GM18502 (cell line): ENCODE results near the gene DNAH8.

Source experiments
- ATAC-seq: cut with Tn5 transposase; IDR thresholded peaks from one replicate; pipeline ENCODE4 v1.9.1; 2021; ENCODE audit warnings: mild to moderate bottlenecking; ENCODE audit not compliant: unreplicated experiment, poor library complexity

The DNAH8 gene

DNA sequence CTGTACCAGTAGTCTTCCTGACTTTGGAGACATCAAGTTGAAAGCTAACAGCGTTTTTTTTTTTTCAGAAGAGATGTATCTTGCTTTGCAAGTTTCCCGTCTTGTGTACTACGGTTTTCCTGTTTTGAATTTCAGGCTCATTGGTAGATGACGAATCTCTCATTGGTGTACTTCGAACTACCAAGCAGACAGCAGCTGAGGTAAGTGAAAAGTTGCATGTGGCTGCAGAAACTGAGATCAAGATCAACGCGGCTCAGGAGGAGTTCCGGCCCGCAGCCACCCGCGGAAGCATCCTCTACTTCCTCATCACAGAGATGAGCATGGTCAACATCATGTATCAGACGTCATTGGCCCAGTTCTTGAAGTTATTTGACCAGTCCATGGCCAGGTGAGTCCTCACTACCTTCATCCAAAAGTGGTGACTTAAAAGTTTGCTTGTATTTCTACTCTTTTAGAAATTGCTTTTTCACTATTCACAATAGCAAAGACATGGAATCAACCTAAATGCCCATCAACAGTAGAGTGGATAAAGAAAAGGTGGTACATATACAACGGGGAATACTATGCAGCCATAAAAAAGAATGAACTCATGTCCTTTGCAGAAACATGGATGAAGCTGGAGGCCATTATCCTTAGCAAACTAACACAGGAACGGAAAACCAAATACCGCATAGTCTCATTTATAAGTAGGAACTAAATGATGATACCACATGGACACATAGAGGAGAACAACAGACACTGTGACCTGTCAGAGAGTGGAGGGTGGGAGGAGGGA is 222.9 kb downstream of the DNAH8 start:
- no peak for ATAC-seq

DNA sequence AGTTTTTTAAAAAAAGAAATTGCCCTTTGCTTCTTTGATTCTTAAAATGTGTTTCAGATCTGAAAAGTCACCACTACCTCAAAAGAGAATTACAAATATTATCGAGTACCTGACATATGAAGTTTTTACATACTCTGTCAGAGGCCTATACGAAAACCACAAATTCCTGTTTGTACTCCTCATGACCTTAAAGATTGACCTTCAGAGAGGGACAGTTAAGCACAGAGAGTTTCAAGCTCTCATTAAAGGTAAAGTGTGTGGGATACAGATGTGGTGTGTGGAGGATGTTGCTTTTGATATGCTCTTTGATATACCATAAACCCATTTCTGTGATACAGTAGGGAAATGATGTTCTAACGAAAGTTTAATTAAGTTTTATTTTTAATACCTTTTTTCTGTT is 223.6 kb downstream of the DNAH8 start:
- no peak for ATAC-seq

DNA sequence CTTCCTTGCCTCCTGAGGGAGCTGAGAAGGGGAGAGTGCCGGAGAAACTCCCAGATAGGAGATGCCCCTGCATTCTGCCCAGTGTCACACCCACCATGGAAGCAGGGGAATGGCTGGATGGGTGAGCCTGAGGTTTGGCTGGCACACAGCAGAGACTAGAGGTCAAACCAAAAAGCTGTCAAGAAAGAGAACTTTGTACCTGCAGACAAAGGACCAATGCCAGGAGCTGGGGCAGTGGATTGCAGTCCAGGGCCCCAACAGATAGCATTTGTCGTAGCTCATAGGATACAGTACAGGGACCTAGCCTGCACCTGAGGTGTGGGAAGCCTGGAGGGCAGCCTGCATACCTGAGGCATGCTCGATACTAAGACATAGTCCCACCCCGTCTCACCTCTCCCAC is 227.3 kb downstream of the DNAH8 start:
- no peak for ATAC-seq

DNA sequence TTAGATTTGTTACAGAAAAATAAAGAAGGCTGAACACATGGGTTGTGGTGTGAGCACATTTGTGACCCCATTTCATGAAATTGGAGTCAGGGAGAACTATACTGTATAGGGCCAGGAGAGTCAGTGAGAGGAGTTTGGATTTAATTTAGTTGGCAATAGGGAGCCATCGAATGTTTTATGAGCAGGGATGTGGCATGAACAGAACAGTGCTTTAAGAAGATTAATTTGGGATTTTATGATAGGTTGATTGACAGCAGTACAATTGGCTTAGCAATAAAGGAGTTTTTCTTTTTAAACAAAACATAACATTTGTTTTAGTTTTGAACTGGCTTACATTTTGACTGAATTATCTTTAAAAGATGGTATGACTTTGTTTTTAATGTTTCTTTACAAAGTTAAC is 227.9 kb downstream of the DNAH8 start:
- ATAC-seq, result no peak

DNA sequence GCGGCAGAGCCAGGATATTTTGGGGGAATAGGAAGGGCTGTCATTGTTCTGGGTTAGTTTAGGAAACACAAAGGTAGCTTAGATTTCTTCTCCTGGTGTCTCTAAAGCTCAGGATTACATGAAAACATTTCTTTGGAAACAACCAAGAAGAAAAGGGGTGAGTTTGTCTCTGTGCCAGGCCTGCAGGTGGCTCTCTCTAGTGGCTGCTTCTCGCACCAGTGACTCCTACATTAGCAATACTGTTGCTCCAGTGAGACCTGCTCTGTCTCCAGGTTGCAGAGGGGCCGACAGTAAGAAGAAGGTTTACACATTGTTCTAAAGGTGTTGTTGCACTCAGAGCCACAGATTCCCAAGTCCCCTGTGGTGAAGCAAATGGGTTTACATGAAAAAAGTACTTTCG is 228.9 kb downstream of the DNAH8 start:
- ATAC-seq, result no peak

DNA sequence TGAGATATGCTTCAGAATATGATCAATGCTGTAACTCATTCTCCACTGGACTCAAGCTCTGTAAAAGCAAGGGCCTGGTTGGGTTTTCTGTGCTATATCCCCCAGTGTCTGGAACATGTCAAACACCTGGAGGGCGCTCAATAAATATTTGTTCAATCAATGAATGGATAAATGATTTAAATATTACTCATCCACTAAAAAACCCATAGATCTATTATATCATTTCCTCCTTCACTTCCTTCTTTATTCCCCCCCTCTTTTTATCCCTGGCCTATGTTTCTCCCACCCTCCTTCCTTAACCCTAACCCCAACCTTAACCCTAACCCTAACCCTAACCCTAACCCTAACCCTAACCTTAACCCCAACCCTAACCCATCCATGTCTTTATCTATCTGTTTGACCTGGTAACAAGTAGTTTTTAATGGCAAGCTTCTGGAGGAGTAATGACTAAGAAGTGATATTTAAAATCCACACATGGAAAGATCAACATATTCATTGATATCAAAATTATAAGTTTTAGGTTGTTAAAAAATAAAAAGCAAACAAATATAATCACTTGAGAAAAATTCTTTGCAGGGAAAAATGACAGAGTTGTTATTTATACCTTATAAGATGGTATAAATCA is 229.7 kb downstream of the DNAH8 start:
- no peak for ATAC-seq

DNA sequence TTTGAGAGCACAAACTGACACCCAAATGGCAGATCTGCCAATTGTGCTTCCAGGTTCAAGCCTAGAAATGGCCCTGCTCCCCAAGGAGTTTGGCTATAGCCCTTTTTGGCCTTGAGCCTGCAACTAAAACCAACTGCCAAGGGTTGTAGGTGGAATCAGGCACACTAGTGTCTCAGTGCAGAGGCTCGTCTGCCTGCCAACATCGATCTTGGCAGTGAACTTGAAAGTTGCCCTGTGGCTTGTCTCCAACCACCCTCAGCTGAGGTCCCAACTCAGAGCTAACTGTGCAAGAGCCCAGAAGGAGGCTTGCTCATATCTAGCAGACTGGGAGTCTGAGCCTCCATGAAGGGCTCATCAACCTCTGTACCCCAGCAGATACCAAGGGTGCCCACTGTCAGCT is 240.8 kb downstream of the DNAH8 start:
- no peak for ATAC-seq

DNA sequence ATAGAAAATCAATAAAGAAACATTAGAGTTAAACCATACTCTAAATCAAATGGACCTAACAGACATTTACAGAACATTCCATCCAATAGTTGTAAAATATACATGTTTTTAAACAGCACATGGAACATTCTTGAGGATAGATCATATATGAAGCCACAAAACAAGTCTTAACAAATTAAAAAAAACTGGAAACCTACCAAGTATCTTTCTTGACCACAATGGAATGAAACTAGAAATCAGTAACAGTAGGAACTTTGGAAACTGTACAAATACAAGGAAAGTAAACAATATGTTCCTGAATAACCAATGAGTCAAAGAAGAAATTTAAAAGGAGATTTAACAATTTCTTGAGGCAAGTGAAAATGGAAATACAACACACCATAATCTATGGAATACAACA is 242.3 kb downstream of the DNAH8 start:
- no peak for ATAC-seq

DNA sequence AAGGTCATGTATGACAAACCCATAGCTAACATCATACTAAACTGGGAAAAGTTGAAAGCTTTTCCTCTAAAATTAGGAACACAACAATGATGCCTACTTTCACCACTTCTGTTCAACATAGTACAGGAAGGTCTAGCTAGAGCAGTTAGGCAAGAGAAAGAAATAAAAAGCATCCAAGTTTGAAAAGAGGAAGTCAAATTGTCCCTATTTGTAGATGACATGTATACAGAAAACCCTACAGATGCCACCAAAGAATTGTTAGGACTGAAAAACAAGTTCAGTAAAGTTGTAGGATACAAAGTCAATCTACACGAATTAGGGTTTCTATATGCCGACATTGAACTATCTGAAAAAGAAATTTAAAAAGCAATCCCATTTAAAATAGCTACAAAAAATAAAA is 244.0 kb downstream of the DNAH8 start:
- ATAC-seq, result no peak

DNA sequence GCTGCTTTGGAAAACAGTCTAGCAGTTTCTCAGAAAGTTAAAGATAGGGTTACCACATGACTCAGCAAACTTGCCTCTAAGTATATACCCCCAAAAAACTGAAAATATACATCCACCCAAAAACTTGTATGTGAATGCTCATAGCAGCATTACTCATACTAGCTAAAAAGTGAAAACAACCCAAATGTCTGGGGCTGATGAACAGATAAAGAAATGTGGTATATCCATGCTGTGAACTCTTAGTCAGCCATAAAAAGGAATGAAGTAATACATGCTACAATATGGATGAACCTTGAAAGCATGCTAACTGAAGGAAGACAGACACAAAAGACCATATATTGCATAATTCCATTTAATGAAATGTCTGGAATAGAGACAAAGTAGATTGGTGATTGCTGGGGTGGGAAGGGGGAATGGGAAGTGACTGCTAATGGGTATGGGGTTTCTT is 253.6 kb downstream of the DNAH8 start:
- no peak for ATAC-seq

DNA sequence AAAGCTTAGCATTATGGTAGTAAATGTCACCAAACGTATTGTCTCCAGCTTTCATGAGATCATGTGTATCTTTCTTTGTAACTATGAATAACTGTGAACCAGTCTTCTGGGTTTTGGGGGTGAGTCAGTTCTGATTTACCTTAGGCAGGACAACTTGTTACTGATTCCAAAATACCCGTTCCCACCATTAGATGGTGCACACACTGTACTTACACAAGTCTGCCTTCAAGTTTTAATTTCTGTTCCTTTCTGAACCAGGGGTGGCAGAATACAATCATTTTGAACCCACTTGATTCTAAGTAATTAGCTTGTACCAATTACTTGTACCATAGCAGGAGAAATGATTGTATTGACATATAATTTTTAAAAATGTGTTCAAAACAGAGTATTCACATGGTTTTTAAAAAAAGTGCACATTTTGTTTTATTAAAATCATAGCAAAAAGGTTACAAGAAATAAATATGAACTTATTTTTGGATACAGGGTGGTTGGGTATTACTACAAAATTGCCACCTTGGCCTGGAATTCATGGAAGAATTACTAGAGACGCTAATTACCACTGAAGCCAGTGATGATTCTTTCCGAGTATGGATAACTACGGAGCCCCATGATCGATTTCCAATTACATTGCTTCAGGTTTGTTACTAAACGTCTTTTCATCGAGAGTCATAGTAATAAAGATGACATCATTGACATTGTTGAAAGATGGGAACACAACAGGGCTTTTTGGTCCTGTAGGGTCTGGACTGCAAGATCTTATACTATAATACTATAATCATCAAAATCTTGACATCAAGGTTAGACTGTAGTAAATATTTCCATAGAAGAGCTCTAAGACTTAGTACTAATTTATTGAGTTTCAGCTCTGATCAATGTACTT is 258.3 kb downstream of the DNAH8 start:
- no peak for ATAC-seq

DNA sequence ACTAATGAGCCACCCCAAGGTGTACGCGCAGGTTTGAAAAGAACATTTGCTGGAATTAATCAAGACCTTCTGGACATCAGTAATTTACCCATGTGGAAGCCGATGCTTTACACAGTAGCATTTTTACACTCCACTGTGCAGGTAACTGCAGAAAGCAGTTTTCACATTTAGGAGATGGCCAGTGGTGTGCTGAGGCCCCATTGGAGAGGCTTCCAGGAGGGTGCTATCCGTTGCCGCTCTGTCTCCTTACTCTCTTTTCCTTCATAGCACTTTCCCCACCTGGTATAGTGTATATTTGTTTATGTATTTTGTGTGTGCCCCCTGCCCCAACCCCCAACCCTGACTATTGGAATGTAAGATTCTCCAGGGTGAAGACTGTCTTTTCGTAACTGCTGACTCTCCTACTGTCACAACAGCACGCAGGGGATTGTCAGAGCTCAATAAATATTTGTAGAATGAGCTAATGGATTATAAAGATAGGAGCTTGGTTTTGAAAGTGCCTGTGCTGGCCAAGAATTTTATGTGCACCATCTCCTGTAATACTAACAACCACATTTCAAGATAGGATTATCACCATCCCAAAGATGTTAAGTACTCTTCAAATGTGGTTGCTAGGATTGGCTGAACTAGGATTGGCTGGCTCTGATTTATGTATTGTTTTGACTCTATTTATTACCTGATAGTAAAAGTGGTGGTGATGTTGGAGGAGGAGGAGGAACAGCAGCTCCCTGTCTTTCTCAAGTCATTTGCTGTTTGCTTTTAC is 259.5 kb downstream of the DNAH8 start:
- ATAC-seq, result no peak

DNA sequence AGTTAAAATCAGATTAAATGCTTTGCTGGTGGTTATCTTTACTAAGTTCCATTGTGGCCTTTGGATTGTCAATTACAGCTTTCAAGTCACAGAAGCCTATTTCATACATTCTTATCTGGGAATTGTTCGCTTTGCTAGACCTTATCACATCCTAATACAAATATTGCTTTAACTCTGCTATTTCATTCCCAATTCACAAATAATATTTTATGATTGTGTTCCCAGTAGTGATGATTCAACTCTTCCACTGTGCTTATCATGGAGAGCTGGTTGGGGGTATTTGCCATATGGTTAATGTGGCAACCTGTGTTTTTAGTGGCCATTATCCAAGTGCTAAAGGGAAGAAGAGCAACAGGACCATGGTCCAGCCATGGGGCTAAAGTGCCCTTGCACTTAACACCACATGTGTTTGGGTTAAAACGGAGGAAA is 260.5 kb downstream of the DNAH8 start:
- no peak for ATAC-seq

DNA sequence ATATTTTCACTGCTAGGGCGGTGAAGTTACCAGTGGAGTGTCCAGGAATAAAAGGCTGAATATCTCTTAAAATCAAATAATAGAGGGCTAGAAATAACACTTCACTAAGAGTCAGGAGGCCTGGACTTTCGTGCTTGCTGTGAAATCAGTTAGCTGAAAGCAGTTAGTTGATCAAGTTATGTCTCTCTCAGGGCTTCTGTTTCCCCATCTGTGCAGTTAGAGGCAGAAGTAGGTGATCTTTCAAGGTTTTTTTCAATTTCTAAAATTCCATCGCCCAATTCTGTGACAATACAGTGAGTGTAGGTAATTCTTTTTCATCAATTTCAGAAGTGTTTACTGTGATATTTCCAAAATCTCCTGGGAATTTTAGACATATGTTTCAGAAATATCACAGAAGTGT is 260.9 kb downstream of the DNAH8 start:
- ATAC-seq, result no peak

DNA sequence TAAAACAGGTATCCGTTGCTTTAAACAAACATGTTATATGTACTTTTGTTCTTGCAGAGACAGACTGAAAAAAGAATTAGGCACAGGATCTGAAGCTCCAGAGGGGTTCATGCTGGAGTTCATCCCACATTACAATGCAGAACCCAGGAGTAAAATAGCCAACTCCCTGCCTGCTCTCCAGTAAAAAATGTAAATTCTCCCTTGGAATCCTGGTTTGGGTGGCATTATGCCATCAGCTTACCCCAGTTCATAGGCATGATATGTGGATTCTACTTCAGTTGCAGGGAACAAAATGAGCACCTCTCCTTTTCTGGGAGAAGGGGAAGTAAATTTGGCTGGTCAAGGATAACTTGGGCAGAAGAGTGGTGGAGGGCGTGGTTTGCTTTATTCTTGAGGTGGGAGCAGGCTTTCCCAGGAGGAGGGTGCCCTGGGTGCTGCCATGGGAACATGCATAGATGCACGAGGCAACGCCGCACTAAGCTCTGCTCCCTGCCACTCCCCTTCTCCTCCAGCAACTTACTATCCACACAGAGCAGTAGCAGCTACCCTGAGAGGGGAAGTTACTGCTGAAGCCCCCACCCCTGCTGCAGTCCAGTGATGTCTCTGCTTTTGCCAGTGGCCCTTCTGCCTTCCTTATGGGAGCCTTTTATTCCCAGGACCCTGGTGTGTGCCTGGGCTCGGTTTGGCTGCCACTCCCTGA is 261.8 kb downstream of the DNAH8 start:
- no peak for ATAC-seq

DNA sequence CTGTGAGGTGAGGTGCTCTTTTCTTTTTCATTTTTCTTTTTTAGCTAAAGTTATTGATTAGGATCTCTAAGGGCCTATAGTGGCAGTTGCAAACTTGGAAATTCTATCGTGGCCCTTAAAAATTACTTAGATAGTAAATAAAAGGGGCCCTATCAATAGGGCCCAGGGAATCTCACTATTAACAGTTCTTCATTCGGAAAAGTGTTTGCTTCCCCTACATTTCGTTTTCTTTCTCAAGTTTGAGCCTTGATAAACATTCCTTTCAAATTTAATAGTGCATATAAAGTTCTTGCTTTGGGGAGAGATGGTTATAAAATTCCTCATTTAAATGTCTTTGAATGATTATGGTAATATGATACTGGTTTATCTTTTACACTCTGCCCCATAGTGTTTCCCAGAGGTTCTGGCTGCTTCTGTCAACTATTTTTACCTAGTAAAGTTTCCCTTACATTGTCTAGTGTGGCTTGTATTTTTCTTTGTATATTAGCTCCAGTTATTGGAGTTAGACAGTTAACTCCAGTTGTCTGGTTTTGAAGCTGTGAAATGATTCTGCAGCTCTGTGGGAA is 263.1 kb downstream of the DNAH8 start:
- ATAC-seq, result no peak

DNA sequence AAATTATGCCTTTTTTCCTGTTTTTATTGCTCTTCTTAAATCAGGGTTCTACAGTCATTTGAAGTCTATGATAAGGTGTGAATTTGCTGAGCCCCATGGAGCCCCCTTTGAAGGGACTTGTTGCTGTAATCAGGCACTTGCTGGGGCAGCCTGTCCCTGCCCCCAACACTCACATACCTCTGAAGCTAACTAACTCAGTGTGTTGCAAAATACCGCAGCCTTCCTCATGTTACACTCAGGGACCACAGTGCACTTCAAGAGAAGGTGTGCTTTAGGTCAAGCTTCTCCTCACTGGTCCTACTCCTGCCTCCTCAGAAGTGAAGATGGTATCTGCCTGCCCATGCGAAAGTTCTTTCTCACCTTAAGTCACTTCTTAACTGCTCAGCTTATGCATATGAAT is 267.4 kb downstream of the DNAH8 start:
- no peak for ATAC-seq

DNA sequence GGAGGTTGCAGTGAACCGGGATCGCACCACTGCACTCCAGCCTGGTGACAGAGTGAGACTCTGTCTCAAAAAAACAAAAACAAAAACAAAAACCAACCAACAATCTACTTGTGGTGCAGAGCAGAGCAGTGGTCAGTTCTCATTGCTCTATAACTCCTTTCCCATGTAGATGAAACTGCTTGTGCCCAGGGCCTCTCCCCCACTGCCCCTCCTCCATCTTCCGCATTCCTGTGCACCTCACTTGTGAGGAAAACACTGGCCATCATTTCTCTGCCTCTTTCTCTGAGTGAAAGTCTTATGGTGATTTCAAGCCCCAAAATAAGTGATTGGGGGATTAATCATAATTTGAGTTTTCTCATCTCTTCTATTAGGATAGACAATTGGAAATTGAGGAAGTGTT is 269.6 kb downstream of the DNAH8 start:
- ATAC-seq, result no peak

DNA sequence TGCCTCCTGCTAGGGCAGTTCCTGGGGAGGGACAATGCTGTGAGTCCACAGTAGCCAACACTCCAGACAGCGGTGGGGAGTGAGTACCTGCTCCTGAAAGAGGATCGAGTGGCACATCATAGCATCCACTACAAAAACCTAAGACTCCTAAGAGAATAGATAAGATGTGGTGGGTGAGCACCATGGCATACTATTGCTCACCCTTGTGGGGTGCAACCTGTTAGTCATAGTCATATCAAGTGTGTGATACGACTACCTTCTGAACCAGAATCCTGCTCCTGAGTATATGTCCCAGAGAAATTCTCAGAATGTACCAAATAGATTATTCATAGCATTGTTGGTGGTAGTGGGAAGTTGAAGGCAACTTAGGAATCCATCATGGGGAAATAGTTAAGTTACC is 270.7 kb downstream of the DNAH8 start:
- no peak for ATAC-seq

DNA sequence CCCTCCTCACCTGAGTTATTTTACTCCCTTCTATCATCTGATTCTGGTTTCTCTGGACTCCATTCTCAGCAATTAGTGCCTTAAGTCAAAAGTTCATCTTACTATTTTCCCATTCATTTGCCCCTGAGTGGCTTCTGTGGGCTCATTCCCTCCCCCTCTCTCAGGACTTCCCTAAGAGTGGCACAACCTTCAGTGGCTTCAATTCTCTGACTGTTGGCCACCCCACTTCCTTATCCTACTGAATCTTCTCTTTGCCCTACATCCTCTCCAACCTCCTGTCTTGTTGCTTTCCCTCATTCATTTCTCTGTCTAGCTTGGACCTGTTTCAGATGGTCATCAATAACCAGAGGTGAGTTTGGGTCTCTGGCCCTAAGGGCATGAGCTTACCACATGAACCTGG is 272.4 kb downstream of the DNAH8 start:
- no peak for ATAC-seq
